Measurements from ENCODE around the gene PLGRKT.

- TF ChIP-seq EZH2 (IDR thresholded peaks at IDR 0.05; ENCODE audit: insufficient read depth, poor library complexity, severe bottlenecking): no peak
- TF ChIP-seq EZH2phosphoT487 (IDR thresholded peaks at IDR 0.05; ENCODE audit: insufficient read depth, low read depth): no peak
These were observed 35.5 kb downstream of the PLGRKT start for GRCh38 chr9:5402217-5402616.

Data from GM23248 (cell line).